ENCODE results near the gene TENM4.

- TF ChIP-seq TSHZ2 (CRISPR knock-in tag; IDR thresholded peaks at IDR 0.05): no peak
- no peak for TF ChIP-seq TCF4 (CRISPR knock-in tag; IDR thresholded peaks at IDR 0.05; ENCODE audit: borderline replicate concordance)
- TF ChIP-seq ZFP3 (CRISPR knock-in tag; IDR thresholded peaks at IDR 0.05): no peak
- no peak for TF ChIP-seq ZFP30 (CRISPR knock-in tag; IDR thresholded peaks at IDR 0.05)
These were observed 9.3 kb downstream of the TENM4 start for GRCh38 chr11:79431535-79431934.
